ENCODE measurements around the gene UBE2H.
A peak's percentile ranks its signal among the peaks of the same experiment; 100 is the strongest.

The UBE2H gene

GRCh38 chr7:129924602-129925001 is 28.2 kb downstream of the UBE2H start:
- H4K20me1 ChIP-seq (ENCODE audit: insufficient read depth, low read length) = peaks cover 22% of the 10 kb centered on the region
- no peak overlapping the region for H2AFZ ChIP-seq (ENCODE audit: low read depth, low read length)
- no peaks in the 10 kb centered on the region for H3K27me3 ChIP-seq (ENCODE audit: low read depth, low read length)
- H3K36me3 ChIP-seq (replicated peaks; ENCODE audit: low read depth, low read length) = no peaks in the 10 kb centered on the region
- H3K4me1 ChIP-seq (ENCODE audit: low read length) = peaks cover 18% of the 10 kb centered on the region
- H3K4me3 ChIP-seq (ENCODE audit: low read length) = no peak overlapping the region
- no peaks in the 10 kb centered on the region for H3K9me3 ChIP-seq (ENCODE audit: insufficient read depth, low read length)
- TF ChIP-seq CTCF (IDR thresholded peaks at IDR 0.05; ENCODE audit: low read depth, low read length) (no peak), EZH2phosphoT487 (IDR thresholded peaks at IDR 0.05; ENCODE audit: low read depth) (no peak)
- H3K4me2 ChIP-seq (ENCODE audit: low read length) = no peak overlapping the region
- H3K9ac ChIP-seq (ENCODE audit: low read length) = no peak overlapping the region
- no peaks in the 10 kb centered on the region; the same call in 1 of the 2 replicates for H3K79me2 ChIP-seq (ENCODE audit: low read length)
- H3K27ac ChIP-seq (ENCODE audit: low read length) = no peak overlapping the region

- H3K27me3 ChIP-seq (ENCODE audit: low read depth, low read length) = no peaks in the 10 kb centered on the region
- H4K20me1 ChIP-seq (ENCODE audit: insufficient read depth, low read length) = peaks cover 17% of the 10 kb centered on the region
- peak overlapping the region; percentile 25 for H3K4me2 ChIP-seq (ENCODE audit: low read length)
- no peak overlapping the region for H3K4me3 ChIP-seq (ENCODE audit: low read length)
- H3K4me1 ChIP-seq (ENCODE audit: low read length) = peaks cover 18% of the 10 kb centered on the region
- no peak overlapping the region for H3K9ac ChIP-seq (ENCODE audit: low read length)
- no peaks in the 10 kb centered on the region for H3K9me3 ChIP-seq (ENCODE audit: insufficient read depth, low read length)
- no peak for TF ChIP-seq CTCF (IDR thresholded peaks at IDR 0.05; ENCODE audit: low read depth, low read length)
- no peak for TF ChIP-seq EZH2phosphoT487 (IDR thresholded peaks at IDR 0.05; ENCODE audit: low read depth)
- H3K79me2 ChIP-seq (ENCODE audit: low read length) = no peaks in the 10 kb centered on the region; the same call in 1 of the 2 replicates
- no peaks in the 10 kb centered on the region for H3K36me3 ChIP-seq (replicated peaks; ENCODE audit: low read depth, low read length)
- no peak overlapping the region for H3K27ac ChIP-seq (ENCODE audit: low read length)
- no peak overlapping the region for H2AFZ ChIP-seq (ENCODE audit: low read depth, low read length)
These were observed 29.1 kb downstream of the UBE2H start for GRCh38 chr7:129923709-129924108.

GRCh38 chr7:129919492-129919891 is 33.3 kb downstream of the UBE2H start:
- Histone ChIP-seq H3K4me1 (ENCODE audit: low read length) (peaks cover 14% of the 10 kb centered on the region), H3K4me3 (ENCODE audit: low read length) (no peak overlapping the region), H3K36me3 (replicated peaks; ENCODE audit: low read depth, low read length) (no peaks in the 10 kb centered on the region), H3K4me2 (ENCODE audit: low read length) (no peak overlapping the region), H3K9me3 (ENCODE audit: insufficient read depth, low read length) (no peaks in the 10 kb centered on the region), H3K27ac (ENCODE audit: low read length) (no peak overlapping the region), H3K9ac (ENCODE audit: low read length) (no peak overlapping the region), H2AFZ (ENCODE audit: low read depth, low read length) (no peak overlapping the region), H3K27me3 (ENCODE audit: low read depth, low read length) (no peaks in the 10 kb centered on the region), H4K20me1 (ENCODE audit: insufficient read depth, low read length) (peaks cover 49% of the 10 kb centered on the region), H3K79me2 (ENCODE audit: low read length) (peaks cover 9% of the 10 kb centered on the region)
- no peak for TF ChIP-seq CTCF (IDR thresholded peaks at IDR 0.05; ENCODE audit: low read depth, low read length)
- no peak for TF ChIP-seq EZH2phosphoT487 (IDR thresholded peaks at IDR 0.05; ENCODE audit: low read depth)

- H3K9me3 ChIP-seq (ENCODE audit: insufficient read depth, low read length) = no peaks in the 10 kb centered on the region
- H3K79me2 ChIP-seq (ENCODE audit: low read length) = peaks cover 9% of the 10 kb centered on the region
- no peaks in the 10 kb centered on the region for H3K27me3 ChIP-seq (ENCODE audit: low read depth, low read length)
- no peak overlapping the region for H3K27ac ChIP-seq (ENCODE audit: low read length)
- peaks cover 47% of the 10 kb centered on the region for H4K20me1 ChIP-seq (ENCODE audit: insufficient read depth, low read length)
- TF ChIP-seq CTCF (IDR thresholded peaks at IDR 0.05; ENCODE audit: low read depth, low read length) = no peak
- no peak for TF ChIP-seq EZH2phosphoT487 (IDR thresholded peaks at IDR 0.05; ENCODE audit: low read depth)
- H2AFZ ChIP-seq (ENCODE audit: low read depth, low read length) = no peak overlapping the region
- no peak overlapping the region for H3K4me2 ChIP-seq (ENCODE audit: low read length)
- H3K4me1 ChIP-seq (ENCODE audit: low read length) = peaks cover 8% of the 10 kb centered on the region
- H3K9ac ChIP-seq (ENCODE audit: low read length) = no peak overlapping the region
- no peaks in the 10 kb centered on the region for H3K36me3 ChIP-seq (replicated peaks; ENCODE audit: low read depth, low read length)
- H3K4me3 ChIP-seq (ENCODE audit: low read length) = no peak overlapping the region
These were observed 33.8 kb downstream of the UBE2H start for GRCh38 chr7:129918922-129919321.
